ENCODE measurements around the gene CATSPER3. TPM values are rescaled to one million over a fixed set of nuclear protein-coding genes. Genes with fewer than 3 reads are reported as not detected.

The CATSPER3 gene
- polyA plus RNA-seq, 3 donors, result 0.15 to 0.60 (median 0.52) TPM

DNA sequence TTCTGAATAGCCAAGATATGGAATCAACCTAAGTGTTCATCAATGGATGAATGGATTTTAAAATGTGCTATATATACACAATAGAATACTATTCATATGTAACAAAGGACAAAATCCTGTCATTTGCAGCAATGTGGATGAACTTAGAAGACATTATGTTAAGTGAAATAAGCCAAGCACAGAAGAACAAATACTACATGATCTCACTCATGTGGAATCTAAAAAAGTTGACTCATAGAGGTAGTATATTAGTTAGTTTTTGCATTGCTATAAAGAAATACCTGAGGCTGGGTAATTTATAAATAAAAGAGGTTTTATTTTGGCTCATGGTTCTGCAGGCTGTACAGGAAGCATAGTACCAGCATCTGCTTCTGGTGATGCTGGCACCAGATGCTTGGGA, 8.1 kb downstream of the CATSPER3 start:
- intact Hi-C loops (cut with micrococcal nuclease), result no loop called here
- peaks cover 3 to 5% (median 3%) of the 10 kb centered on the region in 3 donors for H3K27me3 Mint-ChIP-seq (ENCODE audit: low read depth in 3 of 3)
- no peaks in the 10 kb centered on the region for H3K4me1 ChIP-seq (ENCODE audit: control insufficient read depth in 1 of 2, insufficient read depth in 2 of 2, low read length in 2 of 2)

DNA sequence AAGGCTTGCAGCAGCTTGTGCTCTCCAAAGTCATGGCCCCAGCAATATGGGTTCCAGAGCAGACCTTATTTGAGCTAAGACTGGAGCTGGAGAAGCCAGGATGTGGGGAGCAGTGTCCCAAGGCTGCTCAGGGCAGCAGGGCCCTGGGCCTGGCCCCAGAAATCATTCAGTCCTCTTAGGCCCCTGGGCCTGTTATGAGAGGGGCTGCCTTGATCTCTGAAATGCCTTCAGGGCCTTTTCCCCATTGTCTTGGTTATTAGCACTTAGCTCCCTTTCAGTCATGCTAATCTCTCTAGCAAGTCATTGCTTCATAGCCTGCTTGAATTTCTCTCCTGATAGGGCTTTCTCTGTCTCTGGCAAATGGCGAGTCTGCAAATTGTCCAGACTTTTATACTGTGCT, 9.1 kb downstream of the CATSPER3 start:
- Histone ChIP-seq H2AFZ (ENCODE audit: insufficient read depth, low read depth, low read length, poor library complexity, severe bottlenecking) (no peak overlapping the region), H3K79me2 (ENCODE audit: insufficient read depth, low read length) (no peaks in the 10 kb centered on the region), H3K4me1 (ENCODE audit: control insufficient read depth in 1 of 2, insufficient read depth in 2 of 2, low read length in 2 of 2) (no peaks in the 10 kb centered on the region), H3K9me3 (replicated peaks in 1 of 2; ENCODE audit: control insufficient read depth in 1 of 2, insufficient read depth in 1 of 2, low read length in 2 of 2) (peaks cover 36 to 37% of the 10 kb centered on the region in 2 donors), H3K4me2 (replicated peaks; ENCODE audit: extremely low read depth, low read length, poor library complexity, severe bottlenecking) (no peak overlapping the region), H4K20me1 (ENCODE audit: insufficient read depth, low read length) (no peaks in the 10 kb centered on the region), H3K27me3 (ENCODE audit: control insufficient read depth in 2 of 2, insufficient read depth in 2 of 2, low read length in 2 of 2) (no peaks in the 10 kb centered on the region), H3K4me3 (replicated peaks in 1 of 3; ENCODE audit: low read depth in 2 of 3, low read length in 3 of 3) (no peak overlapping the region), H3K9ac (ENCODE audit: insufficient read depth, low read length, poor library complexity, severe bottlenecking) (no peak overlapping the region), H3K36me3 (replicated peaks in 1 of 2; ENCODE audit: control insufficient read depth in 1 of 2, insufficient read depth in 2 of 2, low read length in 2 of 2) (peaks cover 0 to 6% of the 10 kb centered on the region in 2 donors), H3K27ac (ENCODE audit: low read depth in 1 of 2, low read length in 2 of 2) (no peak overlapping the region)
- no peaks in the 10 kb centered on the region for H3K4me1 Mint-ChIP-seq
- TF ChIP-seq, protein P1, sequence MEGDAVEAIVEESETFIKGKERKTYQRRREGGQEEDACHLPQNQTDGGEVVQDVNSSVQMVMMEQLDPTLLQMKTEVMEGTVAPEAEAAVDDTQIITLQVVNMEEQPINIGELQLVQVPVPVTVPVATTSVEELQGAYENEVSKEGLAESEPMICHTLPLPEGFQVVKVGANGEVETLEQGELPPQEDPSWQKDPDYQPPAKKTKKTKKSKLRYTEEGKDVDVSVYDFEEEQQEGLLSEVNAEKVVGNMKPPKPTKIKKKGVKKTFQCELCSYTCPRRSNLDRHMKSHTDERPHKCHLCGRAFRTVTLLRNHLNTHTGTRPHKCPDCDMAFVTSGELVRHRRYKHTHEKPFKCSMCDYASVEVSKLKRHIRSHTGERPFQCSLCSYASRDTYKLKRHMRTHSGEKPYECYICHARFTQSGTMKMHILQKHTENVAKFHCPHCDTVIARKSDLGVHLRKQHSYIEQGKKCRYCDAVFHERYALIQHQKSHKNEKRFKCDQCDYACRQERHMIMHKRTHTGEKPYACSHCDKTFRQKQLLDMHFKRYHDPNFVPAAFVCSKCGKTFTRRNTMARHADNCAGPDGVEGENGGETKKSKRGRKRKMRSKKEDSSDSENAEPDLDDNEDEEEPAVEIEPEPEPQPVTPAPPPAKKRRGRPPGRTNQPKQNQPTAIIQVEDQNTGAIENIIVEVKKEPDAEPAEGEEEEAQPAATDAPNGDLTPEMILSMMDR (IDR thresholded peaks at IDR 0.05), result no peak
- DNase-seq, result no peak
- no peak overlapping the region for H3K27ac Mint-ChIP-seq
- peaks cover 33 to 51% (median 41%) of the 10 kb centered on the region in 7 donors for H3K9me3 Mint-ChIP-seq
- intact Hi-C loops (cut with micrococcal nuclease), result no loop called here
- peaks cover 15 to 25% of the 10 kb centered on the region in 2 donors for H3K36me3 Mint-ChIP-seq
- H3K27me3 Mint-ChIP-seq (ENCODE audit: low read depth in 3 of 3), result peaks cover 5 to 6% (median 5%) of the 10 kb centered on the region in 3 donors
- no peak overlapping the region for H3K4me3 Mint-ChIP-seq
- WGBS (ENCODE audit: insufficient coverage), result 92% methylated on average over 1 of the region's 1 CpG

More for the DNA sequence above, 8.1 kb downstream of the CATSPER3 start:
- Histone ChIP-seq H3K4me2 (replicated peaks; ENCODE audit: extremely low read depth, low read length, poor library complexity, severe bottlenecking) (no peak overlapping the region), H3K4me3 (replicated peaks in 1 of 3; ENCODE audit: low read depth in 2 of 3, low read length in 3 of 3) (no peak overlapping the region), H3K79me2 (ENCODE audit: insufficient read depth, low read length) (no peaks in the 10 kb centered on the region), H3K9me3 (replicated peaks in 1 of 2; ENCODE audit: control insufficient read depth in 1 of 2, insufficient read depth in 1 of 2, low read length in 2 of 2) (peaks cover 28% of the 10 kb centered on the region in 2 donors), H3K27me3 (ENCODE audit: control insufficient read depth in 2 of 2, insufficient read depth in 2 of 2, low read length in 2 of 2) (no peaks in the 10 kb centered on the region), H2AFZ (ENCODE audit: insufficient read depth, low read depth, low read length, poor library complexity, severe bottlenecking) (no peak overlapping the region), H3K36me3 (replicated peaks in 1 of 2; ENCODE audit: control insufficient read depth in 1 of 2, insufficient read depth in 2 of 2, low read length in 2 of 2) (peaks cover 0 to 6% of the 10 kb centered on the region in 2 donors), H3K9ac (ENCODE audit: insufficient read depth, low read length, poor library complexity, severe bottlenecking) (no peak overlapping the region), H4K20me1 (ENCODE audit: insufficient read depth, low read length) (no peaks in the 10 kb centered on the region), H3K27ac (ENCODE audit: low read depth in 1 of 2, low read length in 2 of 2) (no peak overlapping the region)
- no peak overlapping the region for H3K4me3 Mint-ChIP-seq
- DNase-seq, result no peak
- TF ChIP-seq, protein P1 (IDR thresholded peaks at IDR 0.05), result no peak
- no peak overlapping the region for H3K27ac Mint-ChIP-seq
- H3K4me1 Mint-ChIP-seq, result no peaks in the 10 kb centered on the region
- peaks cover 19 to 31% of the 10 kb centered on the region in 2 donors for H3K36me3 Mint-ChIP-seq
- peaks cover 25 to 41% (median 33%) of the 10 kb centered on the region in 7 donors for H3K9me3 Mint-ChIP-seq

Data from CD14-positive monocyte (primary cell).